ENCODE results near the gene PNPLA7. TPM values are rescaled to one million over a fixed set of nuclear protein-coding genes. Genes with fewer than 3 reads are reported as not detected.

Gene PNPLA7
- total and polyA plus RNA-seq, 2 of the 13 experiments (the other 11 are each of a cell fraction or from before 2014, with no cell fraction given): 0.42 to 1.5 TPM

- no peak for TF ChIP-seq NFE2L2 (IDR thresholded peaks at IDR 0.05; ENCODE audit: low read length)
- no peak for TF ChIP-seq ZNF235 (CRISPR knock-in tag; IDR thresholded peaks at IDR 0.05; ENCODE audit: borderline replicate concordance)
- TF ChIP-seq ZNF691 (CRISPR knock-in tag; IDR thresholded peaks at IDR 0.05; ENCODE audit: borderline replicate concordance, low read depth): no peak
- TF ChIP-seq NCOA1 (CRISPR knock-in tag; IDR thresholded peaks at IDR 0.05): no peak
- peak; percentile 51 for TF ChIP-seq HNRNPK (IDR thresholded peaks at IDR 0.05; ENCODE audit: low read depth, low read length, poor library complexity, severe bottlenecking)
- TF ChIP-seq ZNF574 (CRISPR knock-in tag; IDR thresholded peaks at IDR 0.05): no peak; the same call in 1 of the 2 replicates
- TF ChIP-seq ZNF558 (CRISPR knock-in tag; IDR thresholded peaks at IDR 0.05; ENCODE audit: borderline replicate concordance): no peak
- no peak for TF ChIP-seq PRMT3 (CRISPR knock-in tag; IDR thresholded peaks at IDR 0.05; ENCODE audit: borderline replicate concordance, low read depth)
- TF ChIP-seq MAZ (IDR thresholded peaks at IDR 0.05; ENCODE audit: borderline replicate concordance, low read depth, low read length): no peak
- TF ChIP-seq MAZ (CRISPR knock-in tag; IDR thresholded peaks at IDR 0.05; ENCODE audit: low read depth): no peak
- no peak for TF ChIP-seq ZNF549 (CRISPR knock-in tag; IDR thresholded peaks at IDR 0.05)
- peak; percentile 54; the same call in 1 of the 2 replicates for TF ChIP-seq ARID4A (CRISPR knock-in tag; IDR thresholded peaks at IDR 0.05; ENCODE audit: borderline replicate concordance)
- no peak for TF ChIP-seq ZNF713 (CRISPR knock-in tag; IDR thresholded peaks at IDR 0.05)
- no peak for TF ChIP-seq ZNF20 (CRISPR knock-in tag; IDR thresholded peaks at IDR 0.05)
- 0 out of 2 replicates have a peak, but pooled peaks have one; percentile 7 for TF ChIP-seq ZNF451 (CRISPR knock-in tag; IDR thresholded peaks at IDR 0.05)
- no peak for TF ChIP-seq LRRFIP1 (CRISPR knock-in tag; conservative IDR thresholded peaks at IDR 0.05)
- no peak for TF ChIP-seq FOSL1 (CRISPR knock-in tag; IDR thresholded peaks at IDR 0.05; ENCODE audit: borderline replicate concordance)
Observed at GRCh38 chr9:137458194-137459151, 91.7 kb downstream of the PNPLA7 start (continued).

All from HepG2 (cell line).